Mesenchymal stem cell (in vitro differentiated cells and primary cell): ENCODE measurements around the gene CACNA1C.

Source experiments
- DNase-seq: peaks from one replicate; pipeline ENCODE4 v3.0.0-alpha.2; 2013
- H2AFZ ChIP-seq: one replicate; pipeline ENCODE4 v1.6.1; 2013; ENCODE audit warnings: low read depth, mild to moderate bottlenecking, control low read depth, inconsistent platforms, low read length, moderate library complexity
- H2AK5ac ChIP-seq: 2 replicates; pipeline ENCODE4 v1.6.1; 2013; ENCODE audit warnings: low read length, moderate library complexity, mild to moderate bottlenecking, inconsistent platforms; ENCODE audit not compliant: severe bottlenecking
- H2BK120ac ChIP-seq: one replicate; pipeline ENCODE4 v1.6.1; 2013; ENCODE audit warnings: low read depth, mild to moderate bottlenecking, inconsistent platforms, low read length, moderate library complexity
- H2BK12ac ChIP-seq, 2 experiments: one replicate each; pipeline ENCODE4 v1.6.1; 2013; ENCODE audit warnings: inconsistent platforms in 2 of 2, low read length in 2 of 2, mild to moderate bottlenecking in 2 of 2, moderate library complexity in 2 of 2, control low read depth in 1 of 2
- H2BK15ac ChIP-seq: one replicate; pipeline ENCODE4 v1.6.1; 2013; ENCODE audit warnings: mild to moderate bottlenecking, low read depth, inconsistent platforms; ENCODE audit not compliant: poor library complexity, severe bottlenecking
- H2BK5ac ChIP-seq: 2 replicates; pipeline ENCODE4 v1.6.1; 2013; ENCODE audit warnings: low read depth, mild to moderate bottlenecking, low read length, control low read depth, inconsistent platforms; ENCODE audit not compliant: poor library complexity, severe bottlenecking
- H3K14ac ChIP-seq, 2 experiments: one replicate each; pipeline ENCODE4 v1.6.1; 2013; ENCODE audit warnings: inconsistent platforms in 2 of 2, low read length in 2 of 2, control low read depth in 1 of 2, mild to moderate bottlenecking in 1 of 2, moderate library complexity in 1 of 2
- H3K18ac ChIP-seq, 2 experiments: one replicate each; pipeline ENCODE4 v1.6.1; 2013; ENCODE audit warnings: inconsistent platforms in 2 of 2, low read length in 2 of 2, control low read depth in 1 of 2, low read depth in 1 of 2, mild to moderate bottlenecking in 1 of 2
- H3K23ac ChIP-seq, 2 experiments: one replicate each; pipeline ENCODE4 v1.6.1; 2013; ENCODE audit warnings: inconsistent platforms in 2 of 2, low read length in 2 of 2, mild to moderate bottlenecking in 2 of 2, moderate library complexity in 2 of 2, control low read depth in 1 of 2
- H3K27ac ChIP-seq: 2 replicates; pipeline ENCODE4 v1.5.1; 2013; ENCODE audit warnings: mild to moderate bottlenecking, moderate library complexity, low read length, control low read depth, inconsistent platforms; ENCODE audit not compliant: poor library complexity, severe bottlenecking
- H3K27me3 ChIP-seq, 2 experiments: 2 replicates each; pipeline versions ENCODE4 v1.6.1 to v1.7.0; 2013; ENCODE audit warnings: low read length in 2 of 2, mild to moderate bottlenecking in 2 of 2, moderate library complexity in 2 of 2, control low read depth in 1 of 2, inconsistent platforms in 1 of 2; ENCODE audit not compliant: control insufficient read depth in 1 of 2, insufficient read depth in 1 of 2
- H3K36me3 ChIP-seq, 2 experiments: 2 replicates each; pipeline versions ENCODE4 v1.6.1 to v1.7.0; 2013; ENCODE audit warnings: low read length in 2 of 2, control low read depth in 1 of 2, inconsistent platforms in 1 of 2, low read depth in 1 of 2, mild to moderate bottlenecking in 1 of 2; ENCODE audit not compliant: insufficient read depth in 2 of 2, control insufficient read depth in 1 of 2
- H3K4ac ChIP-seq, 2 experiments: one replicate each; pipeline ENCODE4 v1.6.1; 2013; ENCODE audit warnings: inconsistent platforms in 2 of 2, low read length in 2 of 2, mild to moderate bottlenecking in 2 of 2, moderate library complexity in 2 of 2, control low read depth in 1 of 2, low read depth in 1 of 2
- H3K4me1 ChIP-seq: 2 replicates; pipeline ENCODE4 v1.6.1; 2013; ENCODE audit warnings: low read depth, low read length, control low read depth; ENCODE audit not compliant: control insufficient read depth, insufficient read depth
- H3K4me2 ChIP-seq: 2 replicates; pipeline ENCODE4 v1.6.1; 2013; ENCODE audit warnings: low read length, mild to moderate bottlenecking, inconsistent platforms; ENCODE audit not compliant: poor library complexity, severe bottlenecking
- H3K4me3 ChIP-seq, 2 experiments: 2 replicates each; pipeline versions ENCODE4 v1.5.1 to v1.7.0; 2013; ENCODE audit warnings: low read length in 2 of 2, mild to moderate bottlenecking in 2 of 2, control low read depth in 1 of 2, low read depth in 1 of 2; ENCODE audit not compliant: insufficient read depth in 1 of 2
- H3K79me1 ChIP-seq: replicated peaks from 2 replicates; pipeline ENCODE4 v1.6.1; 2013; ENCODE audit warnings: mild to moderate bottlenecking, control low read depth, low read length, inconsistent platforms; ENCODE audit not compliant: poor library complexity, severe bottlenecking
- H3K9ac ChIP-seq: 2 replicates; pipeline ENCODE4 v1.7.0; 2013; ENCODE audit warnings: mild to moderate bottlenecking, low read length, moderate library complexity
- H3K9me3 ChIP-seq: 2 replicates; pipeline ENCODE4 v1.7.0; 2013; ENCODE audit warnings: mild to moderate bottlenecking, low read length; ENCODE audit not compliant: control insufficient read depth
- H4K8ac ChIP-seq: one replicate; pipeline ENCODE4 v1.6.1; 2013; ENCODE audit warnings: inconsistent platforms, mild to moderate bottlenecking, low read length, moderate library complexity
- H4K91ac ChIP-seq: one replicate; pipeline ENCODE4 v1.6.1; 2013; ENCODE audit warnings: mild to moderate bottlenecking, low read length, inconsistent platforms
- WGBS: methylation state at CpG from one replicate; pipeline ENCODE4 v1.1.7; 2013; ENCODE audit warnings: mixed read lengths; 5-methylcytosine and 5-hydroxymethylcytosine counted together

Gene CACNA1C

DNA sequence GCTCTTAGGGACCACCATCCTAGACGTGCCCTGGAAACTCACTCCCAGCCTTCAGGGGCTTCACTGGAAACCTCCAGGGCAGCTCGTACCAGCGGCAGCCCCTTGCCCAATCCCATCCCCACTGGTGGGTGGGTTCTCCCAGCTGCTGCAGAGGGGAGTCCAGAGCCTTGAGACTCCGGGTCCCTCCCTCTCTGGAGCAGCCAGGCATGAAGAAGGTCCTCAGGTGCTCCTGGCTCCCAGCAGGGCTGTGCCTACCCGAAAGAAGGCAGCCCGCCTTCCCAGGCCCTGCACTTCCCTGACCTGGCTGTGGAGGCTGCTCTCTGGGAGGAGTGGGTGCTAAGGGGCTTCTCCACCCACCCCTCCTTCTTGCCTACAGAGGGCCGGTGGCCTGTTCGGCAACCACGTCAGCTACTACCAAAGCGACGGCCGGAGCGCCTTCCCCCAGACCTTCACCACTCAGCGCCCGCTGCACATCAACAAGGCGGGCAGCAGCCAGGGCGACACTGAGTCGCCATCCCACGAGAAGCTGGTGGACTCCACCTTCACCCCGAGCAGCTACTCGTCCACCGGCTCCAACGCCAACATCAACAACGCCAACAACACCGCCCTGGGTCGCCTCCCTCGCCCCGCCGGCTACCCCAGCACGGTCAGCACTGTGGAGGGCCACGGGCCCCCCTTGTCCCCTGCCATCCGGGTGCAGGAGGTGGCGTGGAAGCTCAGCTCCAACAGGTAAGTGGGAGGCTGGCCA lies 626.5 kb downstream of the CACNA1C start:
- H3K9me3 ChIP-seq, result no peaks in the 10 kb centered on the region
- H4K8ac ChIP-seq, result no peak overlapping the region
- no peak overlapping the region for H3K4me2 ChIP-seq
- no peak overlapping the region for H2AFZ ChIP-seq
- H3K27me3 ChIP-seq, result peaks cover 0 to 18% of the 10 kb centered on the region in 2 experiments
- no peak overlapping the region for H2BK120ac ChIP-seq
- H4K91ac ChIP-seq, result no peak overlapping the region
- H2BK15ac ChIP-seq, result no peak overlapping the region
- no peak overlapping the region for H2BK5ac ChIP-seq
- no peak overlapping the region for H3K9ac ChIP-seq
- H3K36me3 ChIP-seq, result peaks cover 3 to 45% of the 10 kb centered on the region in 2 experiments
- no peak overlapping the region for H3K14ac ChIP-seq
- H3K18ac ChIP-seq, result no peak overlapping the region
- 91% methylated on average over 33 of the region's 33 CpGs for WGBS
- no peaks in the 10 kb centered on the region for H3K4me1 ChIP-seq
- no peaks in the 10 kb centered on the region for H3K79me1 ChIP-seq
- no peak overlapping the region for H2BK12ac ChIP-seq
- no peak overlapping the region for H3K27ac ChIP-seq
- H2AK5ac ChIP-seq, result no peak overlapping the region
- H3K23ac ChIP-seq, result no peak overlapping the region
- H3K4ac ChIP-seq, result no peak overlapping the region
- no peak for DNase-seq
- no peak overlapping the region for H3K4me3 ChIP-seq

DNA sequence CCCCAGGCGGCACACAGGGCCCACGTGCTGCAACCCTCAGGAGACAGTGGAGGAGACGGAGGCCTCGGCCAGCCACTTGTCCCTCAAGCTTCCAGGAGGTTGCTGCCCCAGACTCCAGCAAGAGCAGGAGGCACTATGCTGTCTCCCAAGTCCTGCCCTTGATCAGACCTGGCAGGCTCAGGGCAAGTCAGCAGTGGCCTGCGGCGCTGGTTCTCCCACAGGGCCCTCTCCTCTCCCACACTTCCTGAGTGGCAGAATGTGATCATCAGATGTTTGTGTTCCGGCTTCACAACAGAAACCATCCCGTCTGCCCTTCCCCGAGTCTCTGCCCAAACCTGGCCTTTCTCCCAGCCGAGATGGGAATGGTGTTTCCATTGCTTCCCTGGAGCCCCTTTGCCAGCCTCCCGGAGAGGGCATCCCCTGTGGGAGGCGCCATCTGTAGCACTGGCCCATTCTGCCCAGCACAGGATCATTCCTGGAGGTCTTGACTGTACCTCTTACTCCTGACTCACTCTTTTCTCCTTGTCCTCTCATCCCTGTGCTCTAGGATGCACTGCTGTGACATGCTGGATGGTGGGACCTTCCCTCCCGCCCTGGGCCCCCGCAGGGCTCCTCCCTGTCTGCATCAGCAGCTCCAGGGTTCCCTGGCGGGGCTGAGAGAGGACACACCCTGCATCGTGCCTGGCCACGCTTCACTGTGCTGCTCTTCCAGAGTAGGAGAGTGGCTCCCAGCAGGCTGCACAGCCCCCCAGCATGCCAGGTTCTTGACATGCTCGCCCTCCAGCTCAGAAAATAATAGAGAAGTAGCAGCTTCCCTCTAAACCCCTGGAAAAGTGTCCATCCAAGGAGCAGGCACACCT lies 627.3 kb downstream of the CACNA1C start:
- no peak overlapping the region for H2AK5ac ChIP-seq
- H2BK120ac ChIP-seq, result no peak overlapping the region
- no peaks in the 10 kb centered on the region for H3K4me1 ChIP-seq
- H3K4me2 ChIP-seq, result no peak overlapping the region
- H2AFZ ChIP-seq, result no peak overlapping the region
- peaks cover 0 to 21% of the 10 kb centered on the region in 2 experiments for H3K27me3 ChIP-seq
- 85% methylated on average over 18 of the region's 18 CpGs for WGBS
- H3K36me3 ChIP-seq, result peaks cover 3 to 41% of the 10 kb centered on the region in 2 experiments
- no peak overlapping the region for H4K8ac ChIP-seq
- H3K14ac ChIP-seq, result no peak overlapping the region
- H2BK5ac ChIP-seq, result no peak overlapping the region
- H3K4me3 ChIP-seq, result no peak overlapping the region
- DNase-seq, result no peak
- no peak overlapping the region for H2BK12ac ChIP-seq
- H3K4ac ChIP-seq, result no peak overlapping the region
- H3K79me1 ChIP-seq, result no peaks in the 10 kb centered on the region
- no peak overlapping the region for H3K9ac ChIP-seq
- H4K91ac ChIP-seq, result no peak overlapping the region
- no peaks in the 10 kb centered on the region for H3K9me3 ChIP-seq
- H3K18ac ChIP-seq, result no peak overlapping the region
- H2BK15ac ChIP-seq, result no peak overlapping the region
- H3K23ac ChIP-seq, result no peak overlapping the region
- no peak overlapping the region for H3K27ac ChIP-seq

DNA sequence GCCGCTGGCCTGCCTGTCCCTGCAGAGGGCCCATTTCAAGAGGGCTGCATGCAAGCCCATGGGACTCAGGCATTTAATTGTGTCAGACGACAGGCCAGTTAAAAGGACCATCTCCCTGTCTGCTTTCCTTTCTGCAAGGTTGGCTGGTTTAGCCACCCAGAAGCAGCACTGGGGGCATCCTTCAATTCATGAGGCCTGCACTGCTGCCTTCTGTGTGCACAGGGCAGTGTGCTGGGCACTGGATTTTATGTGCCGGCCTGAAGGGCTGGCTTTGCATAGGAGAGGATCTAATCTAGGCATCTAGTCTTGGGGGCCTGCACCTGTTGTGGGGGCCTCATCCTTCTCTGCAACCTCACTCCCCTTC lies 627.9 kb downstream of the CACNA1C start:
- no peak overlapping the region for H3K18ac ChIP-seq
- H3K4me1 ChIP-seq, result no peaks in the 10 kb centered on the region
- no peaks in the 10 kb centered on the region for H3K79me1 ChIP-seq
- no peak overlapping the region for H2AFZ ChIP-seq
- H2AK5ac ChIP-seq, result no peak overlapping the region
- no peak overlapping the region for H4K91ac ChIP-seq
- H3K23ac ChIP-seq, result no peak overlapping the region
- H3K9ac ChIP-seq, result no peak overlapping the region
- H3K36me3 ChIP-seq, result peaks cover 3 to 37% of the 10 kb centered on the region in 2 experiments
- DNase-seq, result no peak
- 92% methylated on average over 3 of the region's 3 CpGs for WGBS
- no peak overlapping the region for H3K4ac ChIP-seq
- no peak overlapping the region for H3K4me3 ChIP-seq
- H2BK120ac ChIP-seq, result no peak overlapping the region
- H3K4me2 ChIP-seq, result no peak overlapping the region
- H2BK12ac ChIP-seq, result no peak overlapping the region
- H4K8ac ChIP-seq, result no peak overlapping the region
- peaks cover 0 to 19% of the 10 kb centered on the region in 2 experiments for H3K27me3 ChIP-seq
- H3K9me3 ChIP-seq, result no peaks in the 10 kb centered on the region
- H3K27ac ChIP-seq, result no peak overlapping the region
- no peak overlapping the region for H3K14ac ChIP-seq
- H2BK15ac ChIP-seq, result no peak overlapping the region
- H2BK5ac ChIP-seq, result no peak overlapping the region

DNA sequence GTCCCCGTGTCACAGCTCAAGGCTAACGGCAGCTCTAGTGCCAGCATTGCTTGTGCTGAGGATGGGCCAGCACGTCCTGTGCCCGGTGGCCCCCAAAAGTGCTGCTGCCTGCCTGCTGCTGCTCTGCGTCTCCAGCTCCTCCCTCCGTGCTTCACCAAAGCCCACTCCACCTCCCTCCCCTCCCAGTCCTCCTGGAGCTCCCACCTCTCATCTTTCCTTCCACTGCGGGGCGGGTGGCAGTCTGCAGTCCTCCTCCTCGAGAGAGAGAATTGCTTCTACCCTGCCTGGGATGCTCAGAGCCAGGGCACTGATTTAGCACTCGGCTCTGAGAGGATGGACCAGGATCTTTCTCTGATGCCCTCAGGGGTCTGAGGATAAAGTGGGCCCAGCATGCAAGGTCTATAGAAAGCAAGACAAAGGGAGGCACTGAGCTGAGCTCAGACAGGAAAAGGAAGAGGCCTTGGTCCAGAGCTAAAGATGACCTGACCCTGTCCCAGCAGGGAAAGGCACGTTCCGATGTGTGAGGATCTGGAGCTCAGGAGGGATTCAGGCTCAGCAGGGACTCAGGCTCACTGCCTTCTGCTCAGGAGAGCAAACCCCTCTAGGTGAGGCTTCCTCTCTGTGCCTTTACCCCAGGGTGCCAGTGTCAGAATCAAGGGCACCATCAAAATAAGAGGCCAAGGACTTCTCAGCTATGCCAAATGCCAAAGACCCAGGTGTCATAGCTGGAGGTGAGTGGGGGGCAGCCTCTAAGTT lies 628.8 kb downstream of the CACNA1C start:
- H3K14ac ChIP-seq, result no peak overlapping the region
- no peaks in the 10 kb centered on the region for H3K79me1 ChIP-seq
- no peak overlapping the region for H3K4ac ChIP-seq
- H2BK5ac ChIP-seq, result no peak overlapping the region
- H3K4me1 ChIP-seq, result no peaks in the 10 kb centered on the region
- H2BK120ac ChIP-seq, result no peak overlapping the region
- H3K23ac ChIP-seq, result no peak overlapping the region
- no peak overlapping the region for H2BK15ac ChIP-seq
- no peak overlapping the region for H3K18ac ChIP-seq
- 79% methylated on average over 12 of the region's 12 CpGs for WGBS
- no peak overlapping the region for H2AK5ac ChIP-seq
- no peak overlapping the region for H3K4me2 ChIP-seq
- peaks cover 0 to 11% of the 10 kb centered on the region in 2 experiments for H3K27me3 ChIP-seq
- H3K9ac ChIP-seq, result no peak overlapping the region
- no peak overlapping the region for H4K8ac ChIP-seq
- H3K36me3 ChIP-seq, result peaks cover 3 to 46% of the 10 kb centered on the region in 2 experiments
- no peak overlapping the region for H3K4me3 ChIP-seq
- H2BK12ac ChIP-seq, result no peak overlapping the region
- DNase-seq, result no peak
- no peaks in the 10 kb centered on the region for H3K9me3 ChIP-seq
- H4K91ac ChIP-seq, result no peak overlapping the region
- H3K27ac ChIP-seq, result no peak overlapping the region
- H2AFZ ChIP-seq, result no peak overlapping the region
